ENCODE measurements around the gene SMIM13. TPM values are rescaled to one million over a fixed set of nuclear protein-coding genes. Genes with fewer than 3 reads are reported as not detected.

Gene SMIM13
- total RNA-seq, 1 donor from 2014 or later = 18.9 TPM

DNA sequence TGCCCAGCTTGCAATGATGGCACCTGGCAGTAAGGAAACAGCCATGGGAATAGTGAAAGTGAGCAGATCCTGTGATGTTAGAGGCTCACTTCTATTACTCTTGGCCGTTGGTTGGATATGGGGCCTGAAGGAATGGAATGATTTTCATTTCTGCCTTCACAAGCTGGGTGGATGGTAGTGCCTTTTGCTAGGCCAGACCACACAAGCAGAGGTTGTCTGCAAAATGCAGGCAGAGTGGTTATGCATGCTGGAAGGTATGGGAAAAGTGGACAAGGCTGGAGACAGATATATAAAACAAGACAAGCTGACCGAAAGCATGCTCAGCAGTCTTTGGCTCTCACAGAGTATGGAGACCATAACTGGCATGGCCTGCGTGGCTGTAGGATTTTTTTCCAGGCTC is 68.6 kb downstream of the SMIM13 start:
- DNase-seq (ENCODE audit: low spot score in 2 of 2, unreplicated experiment in 2 of 2) = no peak
- Mint-ChIP-seq H3K9me3 (peaks cover 6% of the 10 kb centered on the region), H3K4me3 (no peak overlapping the region), H3K4me1 (peaks cover 13% of the 10 kb centered on the region), H3K36me3 (no peaks in the 10 kb centered on the region), H3K27me3 (ENCODE audit: low read depth) (no peaks in the 10 kb centered on the region), H3K27ac (no peak overlapping the region)
- TF ChIP-seq, protein P1, sequence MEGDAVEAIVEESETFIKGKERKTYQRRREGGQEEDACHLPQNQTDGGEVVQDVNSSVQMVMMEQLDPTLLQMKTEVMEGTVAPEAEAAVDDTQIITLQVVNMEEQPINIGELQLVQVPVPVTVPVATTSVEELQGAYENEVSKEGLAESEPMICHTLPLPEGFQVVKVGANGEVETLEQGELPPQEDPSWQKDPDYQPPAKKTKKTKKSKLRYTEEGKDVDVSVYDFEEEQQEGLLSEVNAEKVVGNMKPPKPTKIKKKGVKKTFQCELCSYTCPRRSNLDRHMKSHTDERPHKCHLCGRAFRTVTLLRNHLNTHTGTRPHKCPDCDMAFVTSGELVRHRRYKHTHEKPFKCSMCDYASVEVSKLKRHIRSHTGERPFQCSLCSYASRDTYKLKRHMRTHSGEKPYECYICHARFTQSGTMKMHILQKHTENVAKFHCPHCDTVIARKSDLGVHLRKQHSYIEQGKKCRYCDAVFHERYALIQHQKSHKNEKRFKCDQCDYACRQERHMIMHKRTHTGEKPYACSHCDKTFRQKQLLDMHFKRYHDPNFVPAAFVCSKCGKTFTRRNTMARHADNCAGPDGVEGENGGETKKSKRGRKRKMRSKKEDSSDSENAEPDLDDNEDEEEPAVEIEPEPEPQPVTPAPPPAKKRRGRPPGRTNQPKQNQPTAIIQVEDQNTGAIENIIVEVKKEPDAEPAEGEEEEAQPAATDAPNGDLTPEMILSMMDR (IDR thresholded peaks at IDR 0.05; ENCODE audit: unreplicated experiment) = no peak

DNA sequence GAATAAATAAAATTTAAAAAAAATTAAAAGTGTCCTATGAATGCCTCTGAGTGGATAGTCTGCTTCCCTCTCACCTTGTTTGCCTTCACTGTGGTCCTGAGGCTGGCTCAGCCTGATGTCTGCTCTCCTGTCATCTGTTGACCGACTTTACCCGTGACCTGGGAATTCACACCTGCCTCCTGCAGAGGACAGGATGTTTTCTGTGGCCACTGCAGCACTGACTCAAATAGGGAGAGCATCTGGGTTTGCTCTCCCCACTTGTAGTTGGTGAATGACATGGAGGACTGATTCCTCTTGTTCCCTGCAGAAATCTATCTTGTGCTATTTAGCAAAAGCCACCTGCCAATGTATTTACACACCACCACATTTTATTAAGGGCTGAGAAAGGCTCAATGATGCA is 70.3 kb downstream of the SMIM13 start:
- Mint-ChIP-seq H3K9me3 (peaks cover 6% of the 10 kb centered on the region), H3K27me3 (ENCODE audit: low read depth) (no peaks in the 10 kb centered on the region), H3K36me3 (no peaks in the 10 kb centered on the region), H3K4me3 (no peak overlapping the region), H3K27ac (no peak overlapping the region), H3K4me1 (peaks cover 13% of the 10 kb centered on the region)
- DNase-seq (ENCODE audit: low spot score in 2 of 2, unreplicated experiment in 2 of 2) = no peak
- TF ChIP-seq, protein P1 (IDR thresholded peaks at IDR 0.05; ENCODE audit: unreplicated experiment) = no peak

DNA sequence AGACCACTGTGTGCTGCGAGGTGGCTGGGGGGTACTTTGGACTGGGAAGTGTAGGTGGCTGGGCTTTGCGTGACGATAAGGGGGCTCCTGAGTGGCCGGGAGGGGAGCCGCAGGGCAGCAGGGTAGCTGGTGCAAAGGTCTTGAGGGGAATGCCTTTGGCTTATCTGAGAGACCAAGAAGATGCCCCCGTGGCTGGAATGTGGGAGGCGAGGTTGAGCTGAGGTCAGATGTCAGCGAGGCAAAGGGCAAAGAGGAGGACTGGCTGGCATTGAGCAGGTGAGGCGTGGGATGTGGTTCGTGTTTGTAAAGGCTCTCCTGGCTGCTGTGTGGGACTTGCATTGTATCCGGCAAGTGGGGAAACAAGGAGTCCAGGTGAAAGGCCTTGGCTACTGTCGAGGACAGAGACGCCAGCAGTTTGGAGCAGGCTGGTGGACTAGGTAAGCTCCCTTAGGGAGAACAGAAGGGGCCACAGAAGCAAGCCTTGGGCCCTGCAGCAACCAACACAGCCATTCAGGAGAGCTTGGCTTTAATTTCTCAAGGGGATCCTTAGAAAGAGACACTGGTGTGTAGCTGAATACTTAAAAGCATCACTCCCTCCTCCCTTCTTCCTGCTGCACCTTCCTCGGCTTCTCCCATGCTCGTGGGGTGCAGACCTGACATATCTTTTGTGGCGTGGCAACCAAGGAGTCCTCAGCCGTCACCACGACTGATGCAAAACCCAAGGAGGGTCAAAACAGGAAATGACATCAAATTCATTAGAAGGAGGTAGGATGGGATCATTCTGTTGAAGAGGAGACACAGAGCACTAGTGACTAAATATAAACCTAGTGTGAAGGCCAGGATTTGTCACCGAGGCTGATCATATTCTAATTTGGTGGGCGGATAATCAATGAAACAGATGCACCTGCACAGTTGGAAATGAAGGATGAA is 71.3 kb downstream of the SMIM13 start:
- peaks cover 13% of the 10 kb centered on the region for H3K4me1 Mint-ChIP-seq
- H3K27ac Mint-ChIP-seq = no peak overlapping the region
- no peaks in the 10 kb centered on the region for H3K27me3 Mint-ChIP-seq (ENCODE audit: low read depth)
- H3K9me3 Mint-ChIP-seq = no peaks in the 10 kb centered on the region
- H3K4me3 Mint-ChIP-seq = no peak overlapping the region
- TF ChIP-seq, protein P1 (IDR thresholded peaks at IDR 0.05; ENCODE audit: unreplicated experiment) = no peak
- H3K36me3 Mint-ChIP-seq = no peaks in the 10 kb centered on the region
- no peak for DNase-seq (ENCODE audit: low spot score in 2 of 2, unreplicated experiment in 2 of 2)

DNA sequence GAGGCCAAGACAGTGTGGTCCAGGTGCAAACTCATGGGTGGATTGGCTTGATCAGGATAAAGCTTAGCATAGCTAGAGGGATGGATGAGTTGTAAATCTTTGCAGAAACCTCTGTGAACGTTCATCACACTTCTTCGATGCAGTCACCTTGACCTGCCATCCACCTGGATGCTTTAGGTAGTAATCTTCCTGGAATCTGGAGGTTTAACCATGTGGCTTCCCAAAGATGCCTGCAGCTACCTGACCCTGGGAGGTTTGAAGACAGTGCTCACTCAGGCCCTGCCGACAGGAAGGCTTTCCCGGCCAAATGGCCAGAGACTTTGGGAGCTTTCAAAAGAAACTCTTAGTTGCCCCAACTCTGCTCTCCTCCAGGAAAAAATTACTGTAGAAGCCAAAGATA is 73.3 kb downstream of the SMIM13 start:
- DNase-seq (ENCODE audit: low spot score in 2 of 2, unreplicated experiment in 2 of 2) = no peak

DNA sequence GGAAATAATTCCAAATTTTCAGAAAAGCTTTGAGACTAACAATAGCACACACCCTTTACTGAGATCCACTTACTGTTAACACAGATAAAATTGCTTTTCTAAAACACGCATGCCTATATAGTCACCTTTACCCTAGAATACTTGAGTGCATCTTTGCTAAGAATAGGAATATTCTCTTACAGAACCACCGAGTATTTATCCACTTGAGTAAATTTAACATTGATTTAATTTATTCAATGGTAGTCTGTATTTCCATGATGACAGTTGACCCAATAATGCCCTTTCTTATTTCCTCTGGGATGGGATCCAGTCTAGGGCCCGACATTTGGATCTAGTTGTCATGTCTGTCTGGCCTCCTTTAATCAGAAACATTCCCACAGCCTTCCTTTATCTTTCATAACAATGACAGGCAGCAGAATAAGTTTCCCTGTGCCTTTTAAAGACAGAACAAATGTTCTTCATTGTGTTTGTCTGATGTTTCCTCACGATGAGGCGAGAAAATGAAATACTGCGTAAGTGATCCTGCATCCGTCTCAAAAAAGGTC is 74.5 kb downstream of the SMIM13 start:
- Mint-ChIP-seq H3K4me1 (peaks cover 9% of the 10 kb centered on the region), H3K27ac (no peak overlapping the region), H3K36me3 (no peaks in the 10 kb centered on the region), H3K27me3 (ENCODE audit: low read depth) (no peaks in the 10 kb centered on the region), H3K4me3 (no peak overlapping the region), H3K9me3 (no peaks in the 10 kb centered on the region)
- DNase-seq (ENCODE audit: low spot score in 2 of 2, unreplicated experiment in 2 of 2) = no peak
- TF ChIP-seq, protein P1 (IDR thresholded peaks at IDR 0.05; ENCODE audit: unreplicated experiment) = no peak

More for the DNA sequence above, 73.3 kb downstream of the SMIM13 start:
- Mint-ChIP-seq H3K4me1 (peaks cover under 1% of the 10 kb centered on the region), H3K9me3 (no peaks in the 10 kb centered on the region), H3K4me3 (no peak overlapping the region), H3K27me3 (ENCODE audit: low read depth) (no peaks in the 10 kb centered on the region), H3K36me3 (no peaks in the 10 kb centered on the region), H3K27ac (no peak overlapping the region)
- TF ChIP-seq, protein P1 (IDR thresholded peaks at IDR 0.05; ENCODE audit: unreplicated experiment) = no peak

Measured in mesothelial cell of epicardium (in vitro differentiated cells).